Endothelial cell of umbilical vein (primary cell): Measurements from ENCODE around the gene SLC30A10. TPM values are rescaled to one million over a fixed set of nuclear protein-coding genes. Genes with fewer than 3 reads are reported as not detected.

Source experiments
- BruUV-seq: library from RNA; stranded (reverse); fragments of 400-500 nt; replicated peaks from 2 replicates; lab custom pipeline; 2021; lab: Mats Ljungman, UMichigan
- CTCF ChIA-PET: fragments of 300-600, 350-600 bp; sonication (Branson Sonifier 250); formaldehyde crosslinking; loops from one replicate; lab custom pipeline; 2021; ENCODE audit warnings: antibody characterized with exemption, inconsistent platforms; lab: Charles Lee
- POLR2A ChIA-PET: fragments of 300-600, 350-600 bp; sonication (Branson Sonifier 250); formaldehyde crosslinking; loops from one replicate; lab custom pipeline; 2021; ENCODE audit warnings: antibody characterized with exemption, inconsistent platforms; lab: Charles Lee
- DNase-seq: peaks from one replicate; pipeline ENCODE4 v3.0.0-alpha.2; 2011; ENCODE audit warnings: low read depth, low spot score
- FAIRE-seq: peaks from 2 replicates; lab custom pipeline; 2011; peaks lifted over from hg19 to GRCh38; lab: Jason Lieb, UNC
- H2AFZ ChIP-seq: 2 replicates; pipeline ENCODE4 v1.6.0; 2012; ENCODE audit warnings: low read depth, low read length, control low read depth, inconsistent platforms
- H3K27ac ChIP-seq: 2 replicates; pipeline ENCODE4 v1.5.1; 2011; ENCODE audit warnings: low read depth, mild to moderate bottlenecking, control low read depth, low read length, moderate library complexity; ENCODE audit not compliant: insufficient read depth
- H3K27me3 ChIP-seq, 2 experiments: 2 replicates each; pipeline versions ENCODE4 v1.6.0 to v1.6.1; 2011; ENCODE audit warnings: low read length in 2 of 2, mixed read lengths in 1 of 2; ENCODE audit not compliant: control insufficient read depth in 2 of 2, insufficient read depth in 2 of 2
- H3K36me3 ChIP-seq, 2 experiments: 2 replicates in 1 of 2; 3 replicates in 1 of 2; pipeline ENCODE4 v1.5.1; 2011; ENCODE audit warnings: low read length in 2 of 2, mild to moderate bottlenecking in 1 of 2, moderate library complexity in 1 of 2; ENCODE audit not compliant: control insufficient read depth in 2 of 2, insufficient read depth in 2 of 2; ENCODE audit errors: extremely low read depth in 1 of 2
- H3K4me1 ChIP-seq: 3 replicates; pipeline ENCODE4 v1.5.1; 2011; ENCODE audit warnings: mild to moderate bottlenecking, low read length; ENCODE audit not compliant: control insufficient read depth, insufficient read depth; ENCODE audit errors: extremely low read depth
- H3K4me2 ChIP-seq: 2 replicates; pipeline ENCODE4 v1.6.1; 2011; ENCODE audit warnings: low read length, control low read depth, mixed read lengths; ENCODE audit not compliant: insufficient read depth
- H3K4me3 ChIP-seq, 3 experiments: fragments of 200-600 bp in 1 of 3; sonication (generic), shearing (Covaris generic) in 1 of 3; replicated peaks in 1 of 3; 2 replicates each; pipeline ENCODE4 v1.5.1; 2011 to 2016; ENCODE audit warnings: control low read depth in 3 of 3, low read length in 3 of 3, mild to moderate bottlenecking in 2 of 3, inconsistent platforms in 1 of 3, low read depth in 1 of 3, moderate library complexity in 1 of 3; ENCODE audit not compliant: insufficient read depth in 1 of 3
- H3K79me2 ChIP-seq: 2 replicates; pipeline ENCODE4 v1.6.0; 2012; ENCODE audit warnings: low read length, inconsistent platforms; ENCODE audit not compliant: control insufficient read depth, insufficient read depth
- H3K9ac ChIP-seq: replicated peaks from 2 replicates; pipeline ENCODE3; 2011; ENCODE audit warnings: low read length, control low read depth; ENCODE audit not compliant: insufficient read depth; ENCODE audit errors: extremely low read depth
- H3K9me1 ChIP-seq: replicated peaks from 3 replicates; pipeline ENCODE4 v1.6.0; 2011; ENCODE audit warnings: mild to moderate bottlenecking, low read length; ENCODE audit not compliant: control insufficient read depth, insufficient read depth; ENCODE audit errors: extremely low read depth
- H3K9me3 ChIP-seq: replicated peaks from 2 replicates; pipeline ENCODE4 v1.5.1; 2012; ENCODE audit warnings: low read length, inconsistent platforms; ENCODE audit not compliant: control insufficient read depth, insufficient read depth
- H4K20me1 ChIP-seq: replicated peaks from 2 replicates; pipeline ENCODE3; 2011; ENCODE audit warnings: mild to moderate bottlenecking, low read length; ENCODE audit not compliant: control insufficient read depth, insufficient read depth; ENCODE audit errors: extremely low read depth
- CTCF ChIP-seq, 2 donors: IDR thresholded peaks; 1 replicate in 1 of 2; 2 replicates in 1 of 2; pipeline ENCODE4 v1.5.1; 2011; ENCODE audit warnings: low read length in 2 of 2, mild to moderate bottlenecking in 2 of 2, moderate library complexity in 2 of 2, control low read depth in 1 of 2, inconsistent platforms in 1 of 2, low read depth in 1 of 2; ENCODE audit not compliant: insufficient read depth in 1 of 2; ENCODE audit errors: extremely low read depth in 1 of 2
- EZH2 ChIP-seq: IDR thresholded peaks from 2 replicates; pipeline ENCODE4 v1.6.1; 2012; ENCODE audit warnings: borderline replicate concordance, low read depth, mild to moderate bottlenecking, moderate library complexity, low read length, inconsistent platforms; ENCODE audit not compliant: severe bottlenecking
- FOS ChIP-seq: IDR thresholded peaks from 2 replicates; pipeline ENCODE4 v1.6.1; 2011; ENCODE audit warnings: mild to moderate bottlenecking, low read length, moderate library complexity, borderline replicate concordance; ENCODE audit not compliant: insufficient read depth
- GATA2 ChIP-seq: IDR thresholded peaks from 2 replicates; pipeline ENCODE4 v1.7.0; 2011; ENCODE audit warnings: low read depth, mild to moderate bottlenecking, moderate library complexity, mixed read lengths, low read length; ENCODE audit not compliant: insufficient read length, insufficient read depth
- JUN ChIP-seq: IDR thresholded peaks from 2 replicates; pipeline ENCODE4 v1.6.1; 2011; ENCODE audit warnings: borderline replicate concordance, low read depth; ENCODE audit not compliant: insufficient read length, insufficient read depth
- MAX ChIP-seq: IDR thresholded peaks from 2 replicates; pipeline ENCODE4 v1.6.1; 2011; ENCODE audit not compliant: insufficient read depth, insufficient read length
- MYC ChIP-seq: IDR thresholded peaks from one replicate; pipeline ENCODE4 v1.6.1; 2011; ENCODE audit warnings: mild to moderate bottlenecking, low read depth, low read length
- POLR2A ChIP-seq: IDR thresholded peaks from 2 replicates; pipeline ENCODE4 v1.6.1; 2012; ENCODE audit warnings: low read depth, mild to moderate bottlenecking, control low read depth, low read length
- POLR2AphosphoS5 ChIP-seq: IDR thresholded peaks from 2 replicates; pipeline ENCODE4 v1.6.1; 2012; ENCODE audit warnings: low read depth, mild to moderate bottlenecking, control low read depth, low read length, moderate library complexity; ENCODE audit not compliant: insufficient read depth
- dilution Hi-C: fragments of 300-500 bp; cut with MboI; formaldehyde crosslinking; loops from one replicate; pipeline ENCODE4 v1.15.0; 2019; ENCODE audit warnings: low sequenced_read_pairs; ENCODE audit not compliant: extremely low pct_ligation_motif_present
- intact Hi-C: fragments of 100-400 bp; cut with micrococcal nuclease; formaldehyde crosslinking; loops from one replicate; pipeline ENCODE4 v1.10.0; 2022
- polyA plus RNA-seq, 4 experiments: library from polyadenylated mRNA; depleted of rRNA in 3 of 4; stranded (reverse) in 3 of 4; unstranded in 1 of 4; fragments of >200 nt; gene quantifications; 2 replicates each; pipeline versions ENCODE4 v1.2.1 to v1.2.3, GENCODE V29; 2011 to 2012; ENCODE audit warnings: missing spikeins in 1 of 4
- total RNA-seq: library from RNA; stranded (reverse); gene quantifications from 2 replicates; pipeline ENCODE4 v1.2.3, GENCODE V29; 2021

SLC30A10 gene
- total and polyA plus RNA-seq, 2 donors (not counting 3 experiments of a cell fraction or from before 2014, with no cell fraction given) = not detected

- POLR2A ChIA-PET = no interaction called here
- CTCF ChIA-PET = no interaction called here
- no TSS peak for BruUV-seq
These were observed 20.6 kb downstream of the SLC30A10 start for GRCh38 chr1:219907772-219908070.

More at GRCh38 chr1:219907772-219908070, 20.6 kb downstream of the SLC30A10 start:
- Histone ChIP-seq H3K4me1 (no peaks in the 10 kb centered on the region), H3K4me3 (no peak overlapping the region), H3K9ac (no peak overlapping the region), H4K20me1 (no peaks in the 10 kb centered on the region), H3K36me3 (no peaks in the 10 kb centered on the region), H3K27ac (no peak overlapping the region), H3K4me2 (no peak overlapping the region), H3K9me1 (no peaks in the 10 kb centered on the region), H3K79me2 (no peaks in the 10 kb centered on the region), H3K9me3 (no peaks in the 10 kb centered on the region), H3K27me3 (no peaks in the 10 kb centered on the region), H2AFZ (no peak overlapping the region)
- DNase-seq = no peak
- dilution Hi-C loops = no loop called here
- TF ChIP-seq MAX = no peak
- TF ChIP-seq EZH2 = no peak
- TF ChIP-seq MYC = no peak
- no peak for TF ChIP-seq POLR2AphosphoS5
- no peak for TF ChIP-seq POLR2A
- TF ChIP-seq JUN = no peak
- TF ChIP-seq GATA2 = no peak
- TF ChIP-seq CTCF (IDR thresholded peaks at IDR 0.05; ENCODE audit: extremely low read depth in 1 of 2, insufficient read depth in 1 of 2, low read depth in 1 of 2, low read length in 2 of 2) = no peak
- TF ChIP-seq FOS = no peak
- intact Hi-C loops = no loop called here
- FAIRE-seq = no peak
